HG03520 (cell line): ENCODE measurements around the gene KIAA1328.
A peak's percentile ranks its signal among the peaks of the same experiment; 100 is the strongest.
"Not testable (repeated sequence)": the region's sequence is repeated elsewhere in the genome, so short reads cannot be mapped to it uniquely, and the experiment has no call there.

ENCODE experiments used
- ATAC-seq: cut with Tn5 transposase; IDR thresholded peaks from one replicate; pipeline ENCODE4 v1.9.1; 2021; ENCODE audit warnings: mild to moderate bottlenecking, moderate library complexity; ENCODE audit not compliant: unreplicated experiment

Gene KIAA1328

GRCh38 chr18:37124516-37124915, 295.6 kb downstream of the KIAA1328 start:
- ATAC-seq, result peak; percentile 58

GRCh38 chr18:37135177-37135576, 306.2 kb downstream of the KIAA1328 start:
- no peak for ATAC-seq

GRCh38 chr18:37138456-37138855, 309.5 kb downstream of the KIAA1328 start:
- ATAC-seq, result no peak

- ATAC-seq, result no peak
Measured at GRCh38 chr18:37139876-37140275, 310.9 kb downstream of the KIAA1328 start.

- ATAC-seq, result no peak
Measured at GRCh38 chr18:37144921-37145320, 316.0 kb downstream of the KIAA1328 start.

GRCh38 chr18:37156330-37156942, 327.5 kb downstream of the KIAA1328 start:
- no peak for ATAC-seq

- ATAC-seq, result no peak
Measured at GRCh38 chr18:37160038-37160820, 331.3 kb downstream of the KIAA1328 start.

- no peak for ATAC-seq
Measured at GRCh38 chr18:37161491-37161890, 332.6 kb downstream of the KIAA1328 start.

- no peak for ATAC-seq
Measured at GRCh38 chr18:37162551-37162950, 333.6 kb downstream of the KIAA1328 start.

- no peak for ATAC-seq
Measured at GRCh38 chr18:37163119-37163518, 334.2 kb downstream of the KIAA1328 start.

- ATAC-seq, result no peak
Measured at GRCh38 chr18:37166491-37166890, 337.6 kb downstream of the KIAA1328 start.

- ATAC-seq, result not testable (repeated sequence)
Measured at GRCh38 chr18:37166966-37167365, 338.0 kb downstream of the KIAA1328 start.

GRCh38 chr18:37170984-37171383, 342.1 kb downstream of the KIAA1328 start:
- ATAC-seq, result no peak

GRCh38 chr18:37173384-37173783, 344.5 kb downstream of the KIAA1328 start:
- no peak for ATAC-seq

GRCh38 chr18:37175727-37176620, 347.0 kb downstream of the KIAA1328 start:
- ATAC-seq, result no peak

- no peak for ATAC-seq
Measured at GRCh38 chr18:37176621-37176934, 347.7 kb downstream of the KIAA1328 start.

GRCh38 chr18:37179384-37179783, 350.5 kb downstream of the KIAA1328 start:
- ATAC-seq, result no peak

GRCh38 chr18:37180086-37180485, 351.2 kb downstream of the KIAA1328 start:
- no peak for ATAC-seq

- no peak for ATAC-seq
Measured at GRCh38 chr18:37182340-37183135, 353.6 kb downstream of the KIAA1328 start.

- no peak for ATAC-seq
Measured at GRCh38 chr18:37184209-37184868, 355.4 kb downstream of the KIAA1328 start.
